ENCODE data around the gene RHEBL1. TPM values are rescaled to one million over a fixed set of nuclear protein-coding genes. Genes with fewer than 3 reads are reported as not detected.

RHEBL1 gene
- total and polyA plus RNA-seq, 11 donors, result 0.19 to 2.0 (median 0.43) TPM; not detected in 5

GRCh38 chr12:49059045-49059298 is 10.8 kb downstream of the RHEBL1 start:
- peak overlapping the region in 10 of 12 donors; percentile 94 to 99 (median 98) for H3K27ac ChIP-seq
- intact Hi-C loops (cut with DNase I), result loop anchor here in 3 of 10 donors (5.0 kb wide), 2 partner anchors 37 to 42 kb away; partner anchors contain the start of gene PRKAG1 (in 2 of the 3)
- TF ChIP-seq CTCF (IDR thresholded peaks at IDR 0.05) (no peak), POLR2A (IDR thresholded peaks at IDR 0.05) (no peak)
- peaks cover 19 to 60% (median 44%) of the 10 kb centered on the region in 12 donors for H3K4me1 ChIP-seq
- H3K9me3 ChIP-seq, result no peaks in the 10 kb centered on the region
- H3K36me3 ChIP-seq, result peaks cover 0 to 14% (median 12%) of the 10 kb centered on the region in 9 donors
- no peaks in the 10 kb centered on the region for H3K27me3 ChIP-seq
- H3K4me3 ChIP-seq, result peak overlapping the region; percentile 79 to 100 (median 93)
- WGBS, 4 donors, result 0% methylated on average over 1 of the region's 1 CpG
- DNase-seq (peak in 1 of 5 donors; percentile 23), ATAC-seq (no peak)

GRCh38 chr12:49058366-49059044 is 11.3 kb downstream of the RHEBL1 start:
- Histone ChIP-seq H3K27ac (peak overlapping the region in 10 of 12 donors; percentile 20 to 99 (median 98)), H3K4me1 (peaks cover 19 to 60% (median 44%) of the 10 kb centered on the region in 12 donors), H3K4me3 (peak overlapping the region; percentile 79 to 100 (median 93)), H3K36me3 (peaks cover 0 to 19% (median 16%) of the 10 kb centered on the region in 9 donors), H3K9me3 (no peaks in the 10 kb centered on the region), H3K27me3 (no peaks in the 10 kb centered on the region)
- no peak for TF ChIP-seq CTCF (IDR thresholded peaks at IDR 0.05)
- TF ChIP-seq POLR2A (IDR thresholded peaks at IDR 0.05), result no peak
- DNase-seq, result peak in 1 of 5 donors; percentile 51
- no peak for ATAC-seq
- 4 to 10% (median 5%) methylated on average over 5 of the region's 5 CpGs for WGBS, 4 donors
- intact Hi-C loops (cut with DNase I), result loop anchor here in 3 of 10 donors (5.0 kb wide), 2 partner anchors 36 to 41 kb away; partner anchors contain the start of gene PRKAG1 (in 2 of the 3)

- TF ChIP-seq POLR2A (IDR thresholded peaks at IDR 0.05), result no peak
- no peak for TF ChIP-seq CTCF (IDR thresholded peaks at IDR 0.05)
- Histone ChIP-seq H3K9me3 (no peaks in the 10 kb centered on the region), H3K4me3 (peak overlapping the region in 11 of 12 donors; percentile 79 to 100 (median 93)), H3K36me3 (peaks cover 0 to 25% (median 22%) of the 10 kb centered on the region in 9 donors), H3K4me1 (peaks cover 19 to 60% (median 44%) of the 10 kb centered on the region in 12 donors), H3K27me3 (no peaks in the 10 kb centered on the region), H3K27ac (peak overlapping the region in 9 of 12 donors; percentile 20 to 99 (median 94))
- WGBS, 4 donors, result 2 to 6% (median 5%) methylated on average over 4 of the region's 4 CpGs
- no peak for ATAC-seq
- intact Hi-C loops (cut with DNase I), result loop anchor here in 3 of 10 donors (5.0 kb wide), 2 partner anchors 36 to 41 kb away; partner anchors contain the start of gene PRKAG1 (in 2 of the 3)
- peak in 1 of 5 donors; percentile 28 for DNase-seq
Observed at GRCh38 chr12:49057888-49058287, 11.9 kb downstream of the RHEBL1 start.

Measured in heart left ventricle (tissue), 16 donors.